Activated B cell treated with CpG ODN at 0.5 μM for 24 hours (primary cell): ENCODE data around the gene DAGLA. TPM values are rescaled to one million over a fixed set of nuclear protein-coding genes. Genes with fewer than 3 reads are reported as not detected.

Source experiments
- ATAC-seq: fragments of 200-7000 bp; cut with Tn5 transposase; one replicate; pipeline ENCODE4 v1.10.0; 2021; ENCODE audit warnings: low read depth, mild to moderate bottlenecking, moderate library complexity
- CTCF ChIA-PET: fragments of 350-600 bp; sonication (Branson Sonifier 250); formaldehyde crosslinking; loops from one replicate; lab custom pipeline; 2021; ENCODE audit warnings: antibody characterized with exemption; lab: Charles Lee
- POLR2A ChIA-PET: fragments of 350-600 bp; sonication (Branson Sonifier 250); formaldehyde crosslinking; loops from one replicate; lab custom pipeline; 2021; ENCODE audit warnings: antibody characterized with exemption; lab: Charles Lee
- DNase-seq: peaks from one replicate; pipeline ENCODE4 v3.0.0; 2022
- H3K27ac Mint-ChIP-seq: one replicate; pipeline ENCODE4 v1.8.0; 2020; ENCODE audit warnings: mixed read lengths
- H3K27me3 Mint-ChIP-seq: one replicate; pipeline ENCODE4 v1.8.0; 2021; ENCODE audit warnings: mixed read lengths
- H3K36me3 Mint-ChIP-seq: one replicate; pipeline ENCODE4 v1.8.0; 2021; ENCODE audit warnings: low read depth, mixed read lengths
- H3K4me1 Mint-ChIP-seq: one replicate; pipeline ENCODE4 v1.8.0; 2021; ENCODE audit warnings: mixed read lengths
- H3K4me3 Mint-ChIP-seq: one replicate; pipeline ENCODE4 v1.8.0; 2020; ENCODE audit warnings: mild to moderate bottlenecking, mixed read lengths
- H3K9me3 Mint-ChIP-seq: one replicate; pipeline ENCODE4 v1.8.0; 2020; ENCODE audit warnings: mixed read lengths
- CTCF ChIP-seq: fragments of 200-600 bp; IDR thresholded peaks from one replicate; pipeline ENCODE4 v1.8.0; 2022; ENCODE audit warnings: antibody characterized with exemption, mild to moderate bottlenecking
- intact Hi-C: fragments of 100-400 bp; cut with micrococcal nuclease; formaldehyde crosslinking; loops from one replicate; pipeline ENCODE4 v1.15.1; 2024
- total RNA-seq: library from RNA; stranded (reverse); gene quantifications from 2 replicates; pipeline ENCODE4 v1.2.3, GENCODE V29; 2022

Gene DAGLA
- total RNA-seq, 1 donor from 2014 or later, result not detected

- no peaks in the 10 kb centered on the region for H3K27me3 Mint-ChIP-seq
- CTCF ChIA-PET, result no interaction called here
- H3K4me1 Mint-ChIP-seq, result peaks cover 4% of the 10 kb centered on the region
- H3K9me3 Mint-ChIP-seq, result no peaks in the 10 kb centered on the region
- ATAC-seq (no peak), DNase-seq (no peak)
- H3K36me3 Mint-ChIP-seq, result no peaks in the 10 kb centered on the region
- no peak overlapping the region for H3K27ac Mint-ChIP-seq
- POLR2A ChIA-PET, result no interaction called here
- intact Hi-C loops, result loop anchor here (10.0 kb wide), 1 partner anchor 106 kb away; no protein-coding TSS in a partner anchor
- no peak overlapping the region for H3K4me3 Mint-ChIP-seq
- no peak for TF ChIP-seq CTCF
Observed at GRCh38 chr11:61730240-61730994, 50.2 kb downstream of the DAGLA start.

DNA sequence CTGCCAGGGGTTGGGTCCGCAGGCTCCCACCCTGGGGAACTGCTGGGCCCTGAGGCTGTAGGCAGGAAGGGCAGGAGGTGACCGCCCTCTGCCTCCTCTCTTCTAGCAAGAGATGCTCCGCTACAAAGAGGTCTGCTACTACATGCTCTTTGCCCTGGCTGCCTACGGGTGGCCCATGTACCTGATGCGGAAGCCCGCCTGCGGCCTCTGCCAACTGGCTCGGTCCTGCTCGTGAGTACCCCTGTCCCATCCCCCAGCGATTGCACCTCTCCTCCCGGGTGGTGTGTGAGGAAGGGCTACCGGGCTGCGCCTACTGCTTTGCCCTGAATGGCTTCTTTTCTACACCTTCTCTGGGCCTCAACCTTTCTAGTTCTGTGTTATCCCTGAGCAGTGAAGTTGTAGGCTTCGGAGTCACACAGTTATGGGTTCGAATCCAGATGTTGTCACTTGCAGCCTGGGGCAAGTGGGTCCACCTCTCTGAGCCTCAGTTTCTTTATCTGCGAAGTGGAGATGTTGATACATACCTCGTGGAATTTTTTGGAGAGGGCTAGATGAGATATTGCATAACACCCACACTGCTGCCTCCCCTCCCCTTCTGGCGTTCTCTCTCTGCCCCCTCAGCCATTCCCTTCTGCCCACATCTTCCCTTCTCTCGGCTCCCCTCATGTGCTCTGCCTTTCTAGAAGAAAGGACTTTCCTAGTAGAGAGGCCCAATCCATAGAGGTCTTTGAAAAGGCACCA lies 51.2 kb downstream of the DAGLA start:
- Mint-ChIP-seq H3K27me3 (no peaks in the 10 kb centered on the region), H3K36me3 (no peaks in the 10 kb centered on the region), H3K27ac (no peak overlapping the region), H3K9me3 (no peaks in the 10 kb centered on the region), H3K4me1 (peaks cover 4% of the 10 kb centered on the region), H3K4me3 (no peak overlapping the region)
- no peak for TF ChIP-seq CTCF
- intact Hi-C loops, result loop anchor here (10.0 kb wide), 1 partner anchor 107 kb away; no protein-coding TSS in a partner anchor
- ChIA-PET CTCF (interaction anchor here (0.8 kb wide), 1 partner anchor 9 kb away, joined by 3 read pairs; no protein-coding TSS in a partner anchor), POLR2A (no interaction called here)
- no peak for ATAC-seq
- DNase-seq, result no peak

DNA sequence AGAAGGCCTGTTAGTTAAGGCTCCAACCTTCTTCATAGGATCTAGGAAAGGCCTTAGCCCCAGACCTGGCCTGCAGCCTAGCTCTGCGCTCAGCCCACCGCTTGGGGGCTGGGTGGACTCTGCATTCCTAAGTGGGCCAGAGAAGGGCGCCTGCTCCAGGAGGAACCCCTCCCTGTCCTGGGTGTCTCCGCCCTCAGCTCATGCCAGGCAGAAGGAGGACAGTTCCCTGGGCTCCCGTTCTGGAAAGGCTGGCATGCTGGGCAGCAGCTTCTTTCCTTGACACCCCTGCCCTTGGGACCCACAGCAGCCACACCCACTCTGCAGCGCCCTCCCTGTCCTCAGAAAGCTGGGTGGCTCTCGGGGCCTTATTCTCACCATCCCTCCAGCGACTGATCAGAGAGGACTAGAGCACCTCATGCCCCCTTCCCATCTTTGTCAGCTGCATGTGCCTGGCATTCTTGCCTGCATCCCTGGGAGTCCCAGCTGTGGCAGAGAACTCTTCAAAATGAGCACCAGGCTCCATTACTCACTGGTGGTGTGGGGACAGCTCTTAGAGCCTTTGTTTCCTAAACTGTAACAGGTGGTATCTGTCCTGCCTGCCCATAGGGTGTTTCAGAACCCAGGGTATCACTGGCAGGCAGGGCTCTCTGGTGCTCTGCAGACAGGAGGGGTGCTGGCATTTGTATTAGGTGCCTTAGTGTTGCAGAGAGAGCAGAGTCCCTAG lies 51.9 kb downstream of the DAGLA start:
- ATAC-seq (no peak), DNase-seq (no peak)
- Mint-ChIP-seq H3K4me3 (no peak overlapping the region), H3K4me1 (peaks cover 4% of the 10 kb centered on the region), H3K27me3 (no peaks in the 10 kb centered on the region), H3K9me3 (no peaks in the 10 kb centered on the region), H3K27ac (no peak overlapping the region), H3K36me3 (no peaks in the 10 kb centered on the region)
- intact Hi-C loops, result loop anchor here (2.0 to 10.0 kb wide), 2 partner anchors 51 to 107 kb away; partner anchors contain the start of gene DAGLA
- ChIA-PET POLR2A (no interaction called here), CTCF (interaction anchor here (0.8 kb wide), 1 partner anchor 8 kb away, joined by 3 read pairs; no protein-coding TSS in a partner anchor)
- TF ChIP-seq CTCF, result no peak

DNA sequence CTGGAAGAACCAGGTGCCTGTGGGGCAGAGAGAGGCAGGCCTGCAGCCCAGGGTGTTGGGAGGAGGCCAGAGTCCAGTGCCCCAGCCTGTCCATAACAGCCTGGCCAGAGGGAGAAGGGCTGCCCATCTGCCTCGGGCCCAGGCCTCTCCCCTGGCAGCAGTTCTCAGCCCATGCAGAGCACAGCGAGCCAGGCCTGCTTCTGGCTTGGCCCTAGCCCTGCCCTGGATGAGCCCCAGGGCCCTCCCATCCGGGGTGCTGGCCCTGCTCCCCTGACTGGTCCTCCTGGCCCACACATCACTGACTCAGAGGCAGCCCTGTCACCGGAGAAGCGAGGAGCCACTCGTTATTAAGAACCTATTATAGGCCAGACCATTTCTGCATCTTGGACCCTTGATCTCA lies 52.5 kb downstream of the DAGLA start:
- no peaks in the 10 kb centered on the region for H3K9me3 Mint-ChIP-seq
- POLR2A ChIA-PET, result no interaction called here
- intact Hi-C loops, result loop anchor here (2.0 to 10.0 kb wide), 2 partner anchors 52 to 108 kb away; partner anchors contain the start of gene DAGLA
- H3K4me3 Mint-ChIP-seq, result no peak overlapping the region
- DNase-seq (no peak), ATAC-seq (no peak)
- TF ChIP-seq CTCF, result no peak
- H3K27me3 Mint-ChIP-seq, result no peaks in the 10 kb centered on the region
- H3K36me3 Mint-ChIP-seq, result no peaks in the 10 kb centered on the region
- peaks cover 4% of the 10 kb centered on the region for H3K4me1 Mint-ChIP-seq
- H3K27ac Mint-ChIP-seq, result no peak overlapping the region
- CTCF ChIA-PET, result interaction anchor here (0.9 to 1.6 kb wide), 10 partner anchors 9 to 371 kb away, joined by 3 to 8 read pairs (median 4); no protein-coding TSS in a partner anchor
